Hepatic stellate cell (primary cell): ENCODE data around the gene ARFGAP2.

Experiments
- DNase-seq: peaks from one replicate; pipeline ENCODE4 v3.0.0; 2011; ENCODE audit warnings: low spot score

The ARFGAP2 gene

DNA sequence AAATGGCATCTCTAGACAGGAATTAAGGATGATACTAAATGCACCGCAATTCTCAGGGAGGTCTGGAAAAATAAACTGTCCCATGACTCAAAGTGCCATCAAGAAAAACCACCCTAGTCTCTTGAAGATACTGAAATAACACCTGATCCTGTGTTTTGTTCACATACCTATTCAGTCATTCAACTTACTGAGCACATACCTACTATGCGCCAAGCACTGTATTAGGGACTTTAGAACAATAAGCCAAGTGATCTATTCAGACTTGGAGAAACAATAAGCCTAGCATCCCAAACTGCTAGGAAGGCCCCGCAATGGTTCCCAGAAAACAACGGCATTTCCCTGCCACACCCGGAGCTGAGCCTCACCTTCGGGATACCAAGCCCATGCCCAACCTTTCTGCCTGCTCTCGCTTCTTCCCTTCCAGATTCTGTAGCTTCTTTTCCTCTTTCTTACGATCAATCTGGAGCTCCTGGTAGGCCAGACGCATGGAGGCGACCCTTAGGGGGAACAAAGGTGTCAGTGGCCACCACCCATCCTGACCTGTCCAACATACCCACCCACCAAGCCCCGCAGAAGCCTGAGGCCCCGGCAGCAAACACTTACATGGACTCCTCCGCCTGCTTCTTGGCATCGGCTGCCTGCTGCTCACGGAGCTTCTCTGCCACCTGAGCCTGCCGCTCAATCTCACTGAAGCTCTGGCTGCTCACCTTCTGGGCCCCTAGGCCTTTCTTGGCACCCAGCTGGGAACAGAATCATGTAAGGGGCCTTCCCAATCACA lies 5.4 kb downstream of the ARFGAP2 start:
- DNase-seq: no peak

DNA sequence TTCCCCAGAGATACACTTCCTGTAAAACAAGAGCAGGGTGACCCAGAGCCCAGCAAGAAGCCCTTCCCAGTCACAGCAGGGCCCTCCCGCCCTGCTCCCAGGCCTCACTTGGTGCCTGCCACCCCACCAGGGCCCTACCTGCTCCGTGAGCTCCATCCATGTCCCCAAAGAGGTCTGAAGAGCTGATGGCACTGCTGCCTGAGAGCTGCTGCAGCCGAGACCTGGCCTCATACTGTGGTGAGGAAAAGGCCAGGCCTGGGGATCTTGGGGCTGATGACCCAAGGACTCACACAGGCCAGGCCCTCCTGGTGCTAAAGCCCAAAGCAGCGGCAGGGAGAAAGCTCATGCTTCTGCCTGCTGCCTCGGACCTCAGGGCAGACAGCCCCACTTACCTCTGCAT lies 10.3 kb downstream of the ARFGAP2 start:
- DNase-seq: no peak

DNA sequence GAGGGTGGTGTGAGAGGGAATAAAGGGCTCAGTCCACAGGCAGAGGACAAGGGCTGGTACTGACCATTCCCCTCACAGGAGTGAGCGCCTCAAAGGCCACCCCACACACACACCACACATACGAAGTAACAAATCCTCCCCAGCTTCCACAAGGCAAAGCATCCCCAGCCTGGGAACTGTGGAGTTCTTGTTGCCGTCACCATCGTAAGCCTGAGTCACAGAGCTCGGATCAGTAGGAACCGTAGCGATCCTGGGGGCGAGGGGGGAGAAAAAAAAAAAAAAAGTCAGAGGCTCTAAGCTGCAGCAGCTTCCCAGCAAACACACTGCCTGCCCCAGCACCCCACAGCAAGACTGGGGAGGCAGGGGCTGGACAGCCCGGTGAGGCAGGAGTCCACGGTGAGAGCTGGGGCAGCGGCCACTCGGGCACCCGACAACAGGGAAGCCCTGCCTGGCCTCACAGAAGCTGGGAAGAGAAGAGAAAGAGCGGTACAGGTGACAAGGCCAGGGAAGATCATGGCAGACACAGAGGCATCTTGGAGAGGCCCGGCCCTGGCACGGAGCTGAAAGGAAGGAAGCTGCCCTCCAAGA lies 11.3 kb downstream of the ARFGAP2 start:
- DNase-seq: no peak

DNA sequence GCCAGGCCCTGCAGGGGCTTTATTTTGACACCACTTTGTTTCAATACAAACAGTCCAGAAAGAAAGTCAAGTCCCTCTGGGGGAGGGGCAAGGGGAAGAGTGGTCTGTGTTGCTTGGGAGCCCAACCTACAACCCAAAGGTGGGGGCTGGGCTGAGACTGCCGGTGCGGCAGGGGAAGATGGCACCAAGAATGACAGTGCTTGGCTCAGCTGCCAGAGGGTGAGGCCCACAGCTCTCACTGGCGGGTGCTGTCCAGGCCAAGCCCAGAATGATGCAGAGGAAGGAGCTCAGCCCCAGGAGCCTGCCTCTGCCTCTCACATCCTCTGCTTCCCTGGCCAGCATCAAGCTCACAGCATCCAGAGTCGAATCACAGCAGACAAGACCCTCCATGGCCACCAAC lies 12.4 kb downstream of the ARFGAP2 start:
- no peak for DNase-seq

DNA sequence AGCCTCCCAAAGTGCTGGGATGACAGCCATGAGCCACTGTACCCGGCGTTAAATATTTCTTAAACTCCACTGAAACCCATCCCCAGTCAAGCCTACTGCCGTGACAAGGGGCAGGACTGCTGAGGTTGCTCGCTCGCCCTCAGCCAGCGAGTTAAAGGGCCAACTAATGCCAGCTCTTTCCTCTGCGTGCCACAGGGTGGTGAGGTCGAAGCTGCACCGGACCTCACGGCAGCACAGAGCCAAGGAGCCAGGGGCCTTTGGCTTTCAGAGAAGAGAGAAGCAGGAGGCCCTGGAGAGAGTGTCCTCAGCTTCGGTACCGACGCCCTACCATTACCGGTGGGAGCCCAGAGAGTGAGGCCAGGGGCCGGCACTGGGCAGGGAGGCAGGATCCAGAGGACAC lies 12.8 kb downstream of the ARFGAP2 start:
- DNase-seq: no peak

DNA sequence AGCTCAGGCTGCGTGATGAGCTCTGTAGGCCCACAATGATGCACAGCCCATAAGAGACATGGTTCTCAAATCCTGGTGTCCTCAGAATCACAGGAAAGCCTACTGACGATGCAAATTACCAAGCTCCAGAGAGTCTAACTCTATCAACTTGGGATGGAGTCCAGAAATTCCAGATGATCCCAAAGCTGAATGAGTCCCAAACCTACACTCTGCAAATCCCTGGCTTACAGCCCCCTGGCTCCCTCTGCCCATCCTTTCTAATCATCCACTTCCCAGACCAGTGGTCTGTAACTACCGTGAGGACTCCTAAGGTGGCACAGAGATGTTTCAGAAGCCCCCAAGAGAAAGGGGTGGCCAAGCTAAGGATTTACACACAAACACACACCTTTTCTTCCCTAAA lies 13.5 kb downstream of the ARFGAP2 start:
- no peak for DNase-seq

DNA sequence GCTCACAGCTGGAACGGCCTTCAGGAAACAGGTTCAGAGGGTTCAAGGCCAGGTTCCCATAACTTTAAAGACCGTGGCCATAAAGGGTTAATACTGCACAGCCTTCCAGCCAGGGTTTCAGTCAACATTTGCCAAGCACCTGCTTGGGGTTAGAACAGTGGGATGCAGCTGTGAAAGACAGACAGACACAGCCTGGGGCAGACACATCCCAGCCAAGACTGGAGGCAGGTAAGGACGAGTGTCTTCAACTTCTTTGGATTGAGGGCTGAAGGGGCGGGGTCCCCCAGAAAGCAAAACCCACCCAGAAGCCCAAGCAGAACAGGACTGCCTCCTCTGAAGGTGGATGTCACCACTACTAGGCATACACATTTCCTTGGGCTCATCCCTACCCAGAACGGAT lies 14.3 kb downstream of the ARFGAP2 start:
- DNase-seq: no peak

DNA sequence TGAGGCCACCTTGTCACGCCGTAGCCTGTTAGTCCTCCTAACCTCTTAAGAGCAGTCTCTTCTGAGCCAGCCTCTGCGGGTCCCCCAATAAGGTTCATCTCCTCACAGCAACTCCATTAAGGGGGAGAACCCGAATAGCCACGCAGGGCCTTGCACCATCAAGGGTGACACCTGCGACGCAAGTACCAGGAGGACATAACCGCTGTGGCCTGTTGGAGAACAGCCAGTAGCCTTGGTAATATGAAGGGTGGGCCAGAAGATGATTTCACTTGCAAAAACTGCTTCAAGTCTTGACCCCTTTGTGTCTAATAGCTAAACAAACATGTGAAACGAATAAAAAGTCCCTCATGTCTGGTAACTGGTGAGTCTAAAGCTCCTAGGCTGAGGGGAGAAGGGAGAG lies 14.8 kb downstream of the ARFGAP2 start:
- no peak for DNase-seq

DNA sequence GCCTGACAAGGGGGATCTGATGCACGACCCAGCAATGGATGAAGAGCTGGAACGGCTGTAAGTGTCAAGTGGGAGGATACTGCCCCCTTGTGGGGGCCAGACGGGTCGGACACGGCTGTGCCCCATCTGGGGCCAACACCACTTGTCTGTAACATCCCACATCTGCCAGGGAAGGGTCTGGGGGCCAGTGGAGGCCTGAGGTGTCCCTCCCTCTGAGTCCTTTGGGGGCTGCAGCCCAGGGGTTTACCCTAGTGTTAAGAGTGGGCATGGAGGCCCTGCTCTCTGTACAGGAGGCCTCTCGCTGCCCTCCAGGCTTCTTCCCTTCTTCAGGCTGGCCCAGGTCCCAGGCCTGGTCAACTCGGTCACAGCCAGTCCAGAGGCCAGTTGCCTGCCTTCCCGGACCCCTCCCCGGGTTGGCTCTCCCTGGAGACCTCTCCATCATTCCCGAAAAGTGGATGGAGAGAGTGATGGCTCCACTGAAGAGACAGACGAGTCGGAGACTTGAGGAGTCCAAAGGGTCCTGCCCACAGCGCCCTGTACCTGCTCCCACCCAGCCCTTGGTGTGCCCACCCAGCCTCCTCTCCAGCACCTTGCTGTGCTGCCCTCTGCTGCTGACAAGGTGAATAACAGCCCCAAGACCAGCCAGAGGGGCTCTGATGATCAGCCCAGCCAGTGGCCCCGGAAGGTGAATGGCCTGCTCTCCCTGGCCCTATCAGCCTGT lies 15.4 kb downstream of the ARFGAP2 start:
- peak; percentile 90 for DNase-seq

DNA sequence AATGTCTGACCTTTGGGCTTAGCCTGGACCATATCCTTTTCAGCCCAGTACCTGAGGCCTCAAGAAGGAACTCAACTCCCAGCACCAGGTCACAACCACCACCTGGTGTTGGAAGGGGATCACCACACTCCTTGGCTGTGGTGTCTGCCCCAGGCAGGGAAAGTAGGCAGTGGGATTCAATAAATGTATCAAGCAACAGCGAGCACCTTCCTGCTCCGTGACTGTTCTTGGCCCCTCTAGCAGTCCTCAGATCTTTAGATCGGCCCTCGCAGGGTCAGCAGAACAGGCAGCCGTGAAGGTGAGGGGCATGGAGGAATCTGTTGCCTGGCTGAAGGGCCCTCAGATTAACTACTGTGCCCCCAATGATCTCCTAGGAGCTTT lies 15.9 kb downstream of the ARFGAP2 start:
- DNase-seq: no peak

DNA sequence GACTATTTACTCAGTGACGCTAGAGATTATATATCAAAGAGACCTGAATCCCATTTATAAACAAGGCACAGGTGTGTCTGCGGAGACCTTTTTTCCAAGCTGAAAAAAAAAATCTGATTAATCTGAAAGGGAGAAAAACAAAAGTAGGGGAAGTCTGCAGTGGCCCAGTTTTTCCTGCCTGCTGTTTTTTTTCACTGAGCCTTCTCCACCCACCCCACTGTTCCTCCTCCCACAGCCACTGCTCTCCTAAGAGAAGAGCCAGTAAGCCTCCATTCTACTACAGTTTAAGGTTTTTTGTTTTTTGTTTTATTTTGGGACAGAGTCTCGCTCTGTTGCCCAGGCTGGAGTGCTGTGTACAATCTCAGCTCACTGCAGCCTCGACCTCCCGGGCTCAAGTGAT lies 18.4 kb downstream of the ARFGAP2 start:
- no peak for DNase-seq

DNA sequence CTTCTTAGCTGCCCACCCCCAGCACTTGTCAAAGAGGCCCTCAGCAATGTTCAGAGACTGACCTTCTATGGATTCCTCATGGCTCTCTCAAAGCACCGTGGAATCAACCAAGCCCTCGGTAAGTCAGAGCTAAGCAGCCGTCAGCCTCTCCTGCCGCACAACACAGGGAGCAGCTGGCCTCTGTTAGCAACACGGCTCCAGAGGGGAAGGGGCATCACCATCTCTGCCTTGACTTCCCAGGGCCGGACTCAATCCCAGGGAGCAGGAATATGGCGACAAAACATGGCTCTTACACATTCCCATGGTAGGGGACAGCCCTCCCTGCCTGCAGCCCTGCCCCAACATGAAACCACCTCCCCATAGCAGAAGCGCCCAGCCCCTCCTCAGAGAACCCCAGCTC lies 18.9 kb downstream of the ARFGAP2 start:
- no peak for DNase-seq

DNA sequence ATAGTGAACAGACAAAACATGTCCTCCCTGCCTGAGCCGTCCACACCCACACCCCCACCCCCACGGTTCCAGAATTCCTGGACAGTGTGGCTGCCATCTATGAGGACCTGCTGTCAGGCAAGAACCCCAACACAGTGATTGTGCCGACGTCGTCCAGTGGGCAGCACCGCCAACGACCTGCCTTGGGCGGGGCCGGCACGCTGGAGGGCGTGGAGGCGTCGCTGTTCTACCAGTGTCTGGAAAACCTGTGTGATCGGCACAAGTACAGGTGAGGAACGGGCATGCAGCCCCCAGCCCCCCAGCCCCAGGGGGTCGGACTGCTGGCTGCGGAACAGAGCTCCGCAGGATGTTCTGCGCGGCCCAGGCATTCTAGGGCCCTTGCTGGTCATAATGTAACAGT lies 19.7 kb downstream of the ARFGAP2 start:
- no peak for DNase-seq

DNA sequence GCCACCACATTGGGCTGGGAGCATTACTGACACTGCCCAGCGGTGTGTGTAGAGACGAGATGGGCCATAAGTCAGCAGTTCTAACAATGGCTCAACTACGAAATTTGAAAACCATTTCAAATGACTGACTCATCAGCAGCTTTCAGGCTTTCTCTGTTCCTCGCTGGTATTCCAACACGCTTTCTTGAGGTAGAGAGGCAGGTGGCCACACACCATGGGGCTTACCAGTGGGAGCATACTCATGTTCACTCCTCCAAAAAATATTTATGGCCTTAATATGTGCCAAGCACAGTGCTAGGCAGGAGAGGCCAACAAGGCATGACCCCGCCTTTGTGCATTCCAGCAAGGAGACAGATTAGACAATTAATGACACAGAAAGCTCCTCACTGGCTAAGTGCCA lies 20.3 kb downstream of the ARFGAP2 start:
- no peak for DNase-seq

DNA sequence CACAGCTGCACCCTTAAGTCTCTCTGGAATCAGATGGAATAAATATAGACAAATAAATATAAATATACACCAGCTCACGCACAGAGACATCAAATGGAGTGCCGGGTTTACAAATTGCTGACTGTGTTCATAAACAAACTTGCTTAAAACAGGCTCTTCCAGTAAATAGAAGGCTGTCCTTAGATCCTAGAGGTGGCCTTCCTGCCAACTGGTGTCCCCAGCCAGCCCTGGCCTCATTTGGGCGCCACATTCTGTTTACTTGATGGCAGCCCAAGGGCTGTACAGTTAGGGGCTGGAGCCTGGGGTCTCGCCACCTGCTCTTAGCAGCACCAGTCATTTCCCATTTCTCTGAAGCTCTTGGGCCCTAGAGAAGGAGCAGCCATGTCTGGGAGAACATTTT lies 20.8 kb downstream of the ARFGAP2 start:
- DNase-seq: no peak

DNA sequence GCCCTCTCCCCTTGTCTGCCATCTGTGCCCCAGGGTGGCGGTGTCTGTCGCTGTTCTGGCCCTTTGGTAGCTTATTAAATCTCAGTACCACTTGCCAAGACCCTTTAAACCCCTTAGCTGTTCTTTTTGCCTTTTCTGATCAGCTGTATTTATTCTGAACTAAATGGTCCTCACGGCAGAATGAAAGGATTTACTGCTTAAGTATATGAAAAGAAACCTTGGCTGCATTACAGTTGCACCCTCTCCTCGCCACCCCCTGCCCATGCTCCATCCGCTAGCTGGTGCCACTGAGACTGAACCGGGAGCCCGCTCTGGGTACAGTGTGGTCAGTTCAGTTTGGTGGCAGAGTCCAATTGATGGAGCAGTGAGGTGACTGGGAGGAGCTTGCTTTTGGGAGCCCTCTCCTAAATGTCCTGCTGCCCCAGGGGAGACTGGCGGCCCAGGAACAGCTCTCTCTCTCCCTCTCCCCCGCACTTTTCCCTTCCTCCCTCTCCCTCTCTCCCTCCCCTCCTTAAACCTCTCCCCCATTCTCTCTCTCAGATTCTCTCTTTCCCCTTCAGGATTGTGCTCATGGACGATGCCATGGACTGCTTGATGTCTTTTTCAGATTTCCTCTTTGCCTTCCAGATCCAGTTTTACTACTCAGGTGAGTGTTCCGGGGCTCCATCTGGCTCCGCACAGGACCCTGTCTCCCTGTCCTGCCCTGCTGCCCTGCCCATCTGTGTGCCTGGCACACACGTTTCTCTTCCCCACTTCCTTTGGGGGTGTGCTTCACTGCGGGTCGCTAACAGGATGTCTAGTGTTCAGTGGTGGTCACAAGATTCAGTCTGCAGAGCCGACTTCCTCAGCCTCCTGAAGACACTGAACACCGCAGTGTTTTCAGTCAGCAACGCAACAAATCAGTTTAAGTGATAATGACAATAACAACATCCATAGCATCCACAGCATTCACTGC lies 21.8 kb downstream of the ARFGAP2 start:
- DNase-seq: no peak

DNA sequence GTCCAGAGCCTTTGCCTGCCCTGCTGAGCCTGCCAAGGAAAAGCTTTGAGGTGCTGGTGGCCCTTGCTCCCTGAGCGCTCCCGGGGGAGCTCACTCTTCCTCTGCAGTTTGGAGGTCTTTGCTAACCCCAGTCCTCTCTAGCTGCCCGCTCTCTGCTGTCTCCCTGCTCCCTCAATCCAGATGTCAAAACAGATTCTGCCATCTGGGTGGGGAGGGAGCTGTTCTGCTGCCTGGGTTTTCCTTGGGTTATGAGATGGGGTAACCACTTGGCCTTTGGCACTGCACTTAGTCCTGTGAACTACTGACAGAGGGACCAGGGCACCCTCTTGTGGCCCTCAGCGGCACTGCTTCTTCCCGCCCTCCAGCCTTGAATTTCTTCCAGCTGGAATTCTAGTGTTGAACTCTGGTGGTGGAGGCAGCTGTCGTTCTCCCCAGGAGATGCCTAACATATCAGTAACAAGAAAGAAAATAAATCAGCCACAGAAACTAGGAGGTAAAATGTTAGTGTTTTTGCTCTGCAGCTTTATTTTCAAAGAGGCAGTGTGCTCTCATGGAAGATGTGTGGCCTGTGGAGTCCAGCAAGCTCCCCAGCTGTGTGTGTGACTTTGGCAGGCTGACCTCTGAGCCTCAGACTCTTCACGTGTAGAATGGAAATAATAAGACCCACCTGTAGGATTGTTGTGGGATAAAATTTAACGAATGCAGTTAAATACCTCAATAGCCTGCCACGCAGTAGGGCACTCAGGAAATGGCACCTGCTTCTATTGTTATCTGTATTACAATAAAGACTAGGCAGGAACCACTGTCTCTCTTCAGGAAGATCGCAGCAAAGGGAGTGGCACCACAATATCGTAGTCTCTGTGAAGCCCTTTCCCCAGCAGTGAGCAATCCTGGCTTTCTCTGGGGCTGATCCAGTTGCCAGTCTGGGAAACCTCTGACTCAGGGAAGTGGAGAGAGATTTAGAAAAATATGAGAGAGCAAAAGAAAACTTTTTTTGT lies 23.4 kb downstream of the ARFGAP2 start:
- DNase-seq: peak; percentile 84

DNA sequence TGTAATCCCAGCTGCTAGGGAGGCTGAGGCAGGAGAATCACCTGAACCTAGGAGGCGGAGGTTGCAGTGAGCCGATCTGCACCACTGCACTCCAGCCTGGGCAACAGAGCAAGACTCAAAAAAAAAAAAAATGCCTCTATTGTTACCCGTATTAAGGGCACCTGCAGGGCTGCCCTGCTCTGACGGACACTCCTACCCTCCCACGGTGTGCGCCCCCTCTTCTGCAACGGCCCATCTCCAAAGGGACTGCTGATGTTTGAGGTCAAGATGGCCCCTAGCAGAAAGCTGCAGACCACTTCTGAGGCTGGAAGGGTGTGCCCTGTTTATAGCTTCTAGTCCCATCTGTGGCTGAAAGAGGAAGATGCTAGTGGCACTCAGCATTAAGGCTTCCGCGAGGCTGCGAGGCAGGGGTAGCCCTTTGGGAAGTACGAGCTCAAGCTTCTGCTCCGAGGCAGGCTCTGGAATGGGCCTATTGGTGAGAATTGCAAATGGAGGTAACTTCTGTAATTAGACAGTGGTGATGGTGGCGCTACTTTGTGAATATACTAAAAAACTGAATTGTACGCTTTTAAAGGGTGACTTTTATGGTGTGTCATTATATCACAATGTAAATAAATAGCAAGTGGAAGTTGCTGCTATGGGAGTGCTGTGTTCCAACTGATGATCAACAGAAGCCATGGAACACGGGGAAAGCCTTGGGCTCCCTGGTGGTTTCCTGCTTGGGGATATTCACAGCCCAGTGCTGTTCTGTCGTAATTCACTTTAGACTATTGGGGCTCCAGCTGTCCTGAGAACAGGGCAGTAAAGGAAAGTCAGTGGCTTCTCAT lies 24.3 kb downstream of the ARFGAP2 start:
- DNase-seq: no peak

DNA sequence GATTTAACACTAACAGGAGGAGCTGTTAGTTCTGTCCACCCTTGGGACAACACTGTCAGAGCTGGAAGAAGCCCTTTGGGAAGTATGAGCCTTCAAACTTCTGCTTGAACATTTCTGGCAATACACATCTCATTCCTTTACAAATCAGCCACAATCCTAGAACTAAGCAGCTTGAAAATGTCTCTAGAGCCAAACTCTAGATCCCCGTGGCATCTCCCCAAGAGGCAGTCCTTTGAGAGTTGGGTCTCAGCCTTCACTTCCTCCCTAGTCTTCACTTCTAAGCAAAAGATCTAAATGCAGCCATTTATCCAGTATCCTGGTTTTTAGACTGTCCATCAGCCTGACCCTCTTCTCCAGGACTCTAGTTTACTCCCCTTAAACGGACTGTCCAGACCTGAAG lies 26.9 kb downstream of the ARFGAP2 start:
- no peak for DNase-seq

DNA sequence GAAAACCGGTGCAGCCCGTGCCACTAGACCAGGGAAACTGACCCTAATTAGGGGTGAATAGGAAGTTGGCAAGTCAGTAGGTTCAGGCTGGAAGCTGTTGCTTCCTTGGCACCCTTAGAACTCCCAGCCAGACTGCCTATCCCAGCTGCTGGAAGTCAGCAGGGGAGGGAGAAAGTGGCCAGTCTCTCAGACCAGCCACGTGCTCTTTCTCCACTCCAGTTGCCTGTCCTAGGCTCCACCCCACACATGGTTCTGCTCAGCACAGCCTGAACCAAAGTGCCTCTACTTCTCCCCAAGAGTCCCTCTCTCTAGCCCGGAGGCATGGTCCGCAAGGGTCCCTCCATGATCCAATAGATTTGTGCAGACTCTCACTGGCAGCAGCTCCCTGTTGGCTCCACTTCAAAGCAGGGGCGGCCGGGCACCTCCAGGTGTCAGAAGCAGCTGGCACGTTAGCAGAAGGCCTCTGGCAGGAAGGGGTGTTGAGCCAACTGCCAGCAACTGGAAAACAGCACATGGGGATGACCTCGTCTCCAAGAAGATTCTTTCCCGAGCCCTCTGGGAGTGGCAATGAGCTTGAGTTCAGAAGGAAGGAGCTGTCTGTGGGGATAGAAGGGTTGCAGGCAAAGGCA lies 27.7 kb downstream of the ARFGAP2 start:
- DNase-seq: no peak
